ENCODE measurements around the gene CLNK.

CLNK gene

GRCh38 chr4:10701161-10701560, 16.6 kb upstream of the CLNK start:
- no peak for DNase-seq (ENCODE audit: low read depth in 2 of 2)

GRCh38 chr4:10698172-10698571, 13.6 kb upstream of the CLNK start:
- no peak for DNase-seq (ENCODE audit: low read depth in 2 of 2)

- DNase-seq (ENCODE audit: low read depth in 2 of 2): no peak
These were observed 12.5 kb upstream of the CLNK start for GRCh38 chr4:10697086-10697485.

- DNase-seq (ENCODE audit: low read depth in 2 of 2): no peak
These were observed 11.7 kb upstream of the CLNK start for GRCh38 chr4:10696253-10696652.

GRCh38 chr4:10694828-10695209, 10.3 kb upstream of the CLNK start:
- DNase-seq (ENCODE audit: low read depth in 2 of 2): no peak

- no peak for DNase-seq (ENCODE audit: low read depth in 2 of 2)
These were observed 9.7 kb upstream of the CLNK start for GRCh38 chr4:10694151-10694827.

- DNase-seq (ENCODE audit: low read depth in 2 of 2): no peak
These were observed 7.1 kb upstream of the CLNK start for GRCh38 chr4:10691651-10692050.

GRCh38 chr4:10690185-10690907, 5.8 kb upstream of the CLNK start:
- no peak for DNase-seq (ENCODE audit: low read depth in 2 of 2)

GRCh38 chr4:10688846-10689245, 4.3 kb upstream of the CLNK start:
- no peak for DNase-seq (ENCODE audit: low read depth in 2 of 2)

- DNase-seq (ENCODE audit: low read depth in 2 of 2): no peak
These were observed 3.5 kb upstream of the CLNK start for GRCh38 chr4:10688022-10688421.

GRCh38 chr4:10687526-10687925, 3.0 kb upstream of the CLNK start:
- DNase-seq (ENCODE audit: low read depth in 2 of 2): no peak

- no peak for DNase-seq (ENCODE audit: low read depth in 2 of 2)
These were observed 2.2 kb downstream of the CLNK start for GRCh38 chr4:10682397-10682796.

GRCh38 chr4:10677796-10678497, 6.6 kb downstream of the CLNK start:
- no peak for DNase-seq (ENCODE audit: low read depth in 2 of 2)

GRCh38 chr4:10673817-10674369, 10.7 kb downstream of the CLNK start:
- DNase-seq (ENCODE audit: low read depth in 2 of 2): no peak

GRCh38 chr4:10672379-10672778, 12.2 kb downstream of the CLNK start:
- DNase-seq (ENCODE audit: low read depth in 2 of 2): no peak

- DNase-seq (ENCODE audit: low read depth in 2 of 2): no peak
These were observed 12.8 kb downstream of the CLNK start for GRCh38 chr4:10671799-10672198.

GRCh38 chr4:10671366-10671765, 13.2 kb downstream of the CLNK start:
- DNase-seq (ENCODE audit: low read depth in 2 of 2): no peak

GRCh38 chr4:10670321-10670720, 14.2 kb downstream of the CLNK start:
- DNase-seq (ENCODE audit: low read depth in 2 of 2): no peak

- no peak for DNase-seq (ENCODE audit: low read depth in 2 of 2)
These were observed 16.8 kb downstream of the CLNK start for GRCh38 chr4:10667701-10668326.

GRCh38 chr4:10666616-10667015, 18.0 kb downstream of the CLNK start:
- no peak for DNase-seq (ENCODE audit: low read depth in 2 of 2)

- DNase-seq (ENCODE audit: low read depth in 2 of 2): no peak
These were observed 20.2 kb downstream of the CLNK start for GRCh38 chr4:10664408-10664807.

GRCh38 chr4:10662937-10663336, 21.6 kb downstream of the CLNK start:
- no peak for DNase-seq (ENCODE audit: low read depth in 2 of 2)

All from stimulated activated CD4-positive, alpha-beta T cell treated with anti-CD3 and anti-CD28 coated beads, Interleukin-12 subunit alpha, Interleukin-12 subunit beta, amount 100 ng/mL, for 24 hours (primary cell).